RPMI7951 (cell line): ENCODE measurements around the gene KRT76. TPM values are rescaled to one million over a fixed set of nuclear protein-coding genes. Genes with fewer than 3 reads are reported as not detected.

Experiments used
- DNase-seq: peaks from one replicate; pipeline ENCODE4 v3.0.0-alpha.2; 2012; ENCODE audit warnings: low read depth
- total RNA-seq: library from RNA; depleted of rRNA; stranded (reverse); fragments of >200 nt; shearing (Covaris generic); gene quantifications from 2 replicates; pipeline ENCODE4 v1.2.3, GENCODE V29; 2014

The KRT76 gene
- total RNA-seq, 1 experiment from 2014 or later = not detected

DNA sequence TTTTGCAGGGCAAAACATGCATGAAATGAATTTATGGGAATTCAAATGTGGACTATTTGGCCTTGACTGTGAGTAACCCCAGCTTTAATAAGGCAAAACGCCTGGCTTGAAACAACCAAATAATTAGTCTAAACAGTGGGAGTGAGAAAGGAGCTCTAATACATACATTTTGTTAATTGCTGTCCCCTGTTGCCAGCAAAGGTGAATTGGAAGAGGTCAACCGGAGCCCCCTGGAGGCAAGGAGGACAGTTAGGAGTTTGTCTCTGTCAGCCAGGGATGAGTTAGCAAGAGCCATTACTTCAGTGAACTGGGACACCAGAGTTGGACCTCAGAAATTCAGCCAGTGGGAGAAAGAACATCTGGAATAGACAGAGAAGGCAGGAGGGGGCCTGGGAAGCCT, 17.4 kb downstream of the KRT76 start:
- no peak for DNase-seq

DNA sequence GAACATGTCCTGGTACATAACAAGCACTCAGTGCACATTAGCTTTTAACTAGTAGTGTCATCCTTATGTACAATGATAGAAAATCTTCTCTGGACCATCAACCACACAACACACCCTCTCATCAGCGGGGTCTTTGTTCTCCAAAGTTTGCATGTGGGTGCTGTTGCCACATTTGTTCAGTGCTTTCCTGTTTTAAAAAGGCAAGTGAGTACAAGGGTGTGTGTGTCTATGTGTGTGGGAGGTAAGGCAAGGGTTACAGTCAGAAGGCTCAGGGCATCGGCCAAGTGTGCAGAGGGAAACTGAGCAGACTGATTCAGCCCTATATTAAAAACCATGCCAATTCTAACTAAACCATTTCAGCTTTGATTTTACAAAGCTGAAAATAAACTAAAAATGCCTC, 17.9 kb downstream of the KRT76 start:
- DNase-seq = no peak

DNA sequence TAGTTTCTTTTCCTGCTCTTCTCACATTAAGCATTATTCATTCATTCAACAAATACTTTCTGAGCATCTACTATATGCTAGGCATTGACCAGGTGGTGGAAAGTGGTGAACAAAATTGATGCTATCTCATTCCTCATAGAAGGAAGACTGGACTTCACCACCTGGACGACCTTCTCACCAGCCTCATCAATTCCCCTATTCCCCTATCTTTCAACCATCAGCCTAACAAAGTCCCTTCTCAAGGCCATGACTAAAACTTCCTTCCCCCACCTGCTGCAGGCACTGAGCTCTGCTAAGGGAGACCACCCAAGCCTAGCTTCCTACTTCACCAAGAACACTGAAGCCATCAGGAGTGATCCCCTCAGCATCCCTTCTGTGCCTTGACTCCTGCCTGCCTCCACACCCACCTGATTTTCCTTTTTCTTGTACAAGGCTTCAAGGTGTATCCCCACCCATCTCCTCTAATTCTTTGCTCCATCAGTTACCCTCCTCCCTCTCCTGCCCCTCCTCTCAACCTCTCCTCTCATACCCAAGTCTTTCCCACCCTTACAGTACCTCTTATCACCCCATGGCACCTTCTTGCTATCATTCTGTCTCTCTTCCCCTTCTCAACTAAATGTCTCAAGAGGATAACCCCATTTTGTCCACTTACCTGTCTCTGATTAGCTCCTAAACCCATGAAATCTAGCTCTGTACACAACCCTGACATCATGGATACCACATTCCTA, 19.5 kb downstream of the KRT76 start:
- no peak for DNase-seq

DNA sequence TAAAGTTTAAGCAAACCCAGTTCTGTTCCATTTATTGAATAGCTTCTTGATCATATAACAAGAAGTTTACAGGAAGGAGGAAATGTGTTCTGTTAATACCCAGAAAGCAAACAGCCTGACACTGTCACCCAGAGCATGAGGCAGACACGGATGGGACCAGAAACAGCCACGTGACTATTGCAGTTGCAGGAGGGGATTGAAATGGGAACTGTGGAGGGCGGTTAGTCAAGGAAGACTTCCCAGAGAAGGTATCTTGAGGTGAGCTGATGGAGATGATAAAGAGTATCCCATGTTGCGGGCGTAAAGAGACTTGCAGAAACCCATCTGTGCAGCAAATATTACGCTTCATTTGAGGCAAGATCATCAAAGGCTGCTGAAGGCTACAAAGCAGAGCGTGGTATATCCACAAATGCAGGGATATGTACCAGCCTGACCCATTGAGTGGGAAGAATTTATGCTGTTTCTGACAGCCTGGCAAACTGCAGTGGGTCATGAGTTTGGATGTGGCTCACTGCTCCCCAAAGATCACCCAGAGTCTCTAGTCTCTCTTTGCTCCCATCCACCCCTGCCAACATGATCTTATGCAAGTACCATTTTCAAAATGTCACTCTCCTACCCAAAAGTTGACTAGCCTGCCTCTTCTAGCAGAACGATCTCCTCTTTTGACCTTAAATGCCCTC, 20.7 kb downstream of the KRT76 start:
- no peak for DNase-seq

DNA sequence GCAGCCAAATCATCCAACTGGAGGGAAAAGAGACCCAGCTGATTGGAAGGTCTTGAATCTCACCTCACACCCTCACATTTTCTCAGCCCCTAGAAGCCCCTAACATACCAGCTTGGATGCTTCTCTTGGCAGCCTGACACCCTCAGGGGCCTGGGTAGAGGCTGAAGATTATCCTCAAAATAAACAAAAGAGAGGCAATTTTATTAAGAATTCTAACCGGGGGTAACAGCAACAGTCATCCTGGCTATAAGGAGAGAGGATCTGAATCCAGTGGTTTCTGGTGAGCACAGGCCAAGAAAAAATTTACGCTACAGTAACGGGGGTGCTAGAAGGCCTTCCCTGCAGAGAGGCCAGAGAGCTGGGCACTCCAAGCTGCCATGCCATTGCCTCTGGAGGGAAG, 21.6 kb downstream of the KRT76 start:
- no peak for DNase-seq

DNA sequence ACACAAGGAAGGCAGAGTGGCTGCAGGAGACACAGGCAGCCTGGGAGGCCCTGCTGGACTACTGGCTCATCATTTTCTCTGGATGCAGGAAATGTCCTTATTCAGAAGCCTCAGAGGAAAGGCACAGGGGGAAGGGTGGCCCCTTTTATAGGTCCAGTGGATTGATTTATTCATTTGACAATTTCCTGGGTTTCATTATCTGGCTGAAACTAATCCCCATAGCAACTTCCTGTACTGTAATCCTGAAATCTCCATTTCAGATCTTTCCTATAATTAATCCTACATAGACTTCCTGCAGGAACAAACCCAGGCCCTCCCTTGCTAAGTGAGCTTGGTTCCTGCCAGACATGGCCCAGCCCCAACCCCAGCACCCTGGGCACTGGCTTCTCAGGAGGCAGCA, 23.0 kb downstream of the KRT76 start:
- DNase-seq = no peak

DNA sequence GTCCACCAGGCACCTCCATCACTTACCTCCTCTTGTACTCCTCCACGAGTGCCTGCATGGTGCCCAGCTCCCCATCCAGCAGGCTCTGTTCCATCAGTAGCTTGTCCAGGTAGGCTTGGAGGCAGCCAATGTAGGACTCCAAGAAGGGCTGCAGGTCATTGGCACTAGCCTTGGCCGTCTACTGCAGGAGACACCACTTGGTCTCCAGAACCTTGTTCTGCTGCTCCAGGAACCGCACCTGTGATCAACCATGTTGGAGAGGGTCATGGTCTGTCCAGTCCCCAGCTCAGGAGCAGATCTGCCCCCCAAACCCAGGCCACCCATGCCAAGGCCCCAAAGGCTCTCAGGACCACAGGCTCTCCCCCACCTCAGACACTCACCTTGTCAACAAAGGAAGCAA, 23.9 kb downstream of the KRT76 start:
- no peak for DNase-seq

DNA sequence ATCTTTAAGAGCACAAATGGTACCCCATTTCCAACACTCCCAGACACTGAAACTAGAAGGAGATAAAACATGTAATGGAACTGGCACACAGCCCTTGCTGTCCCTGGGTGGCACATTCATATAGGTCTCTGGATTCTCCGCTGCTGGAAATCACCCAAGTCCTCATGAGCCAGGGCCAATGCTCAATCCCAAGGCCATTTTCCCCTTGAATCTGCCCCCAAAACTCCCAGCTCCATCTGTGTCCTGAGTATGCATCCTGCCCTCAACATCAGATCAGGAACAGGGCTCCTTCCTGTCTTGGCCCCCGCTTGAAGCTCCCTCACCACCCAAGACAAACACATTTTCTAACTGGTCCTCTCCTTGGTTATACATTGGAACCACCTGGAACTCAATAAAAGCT, 24.6 kb downstream of the KRT76 start:
- DNase-seq = no peak

DNA sequence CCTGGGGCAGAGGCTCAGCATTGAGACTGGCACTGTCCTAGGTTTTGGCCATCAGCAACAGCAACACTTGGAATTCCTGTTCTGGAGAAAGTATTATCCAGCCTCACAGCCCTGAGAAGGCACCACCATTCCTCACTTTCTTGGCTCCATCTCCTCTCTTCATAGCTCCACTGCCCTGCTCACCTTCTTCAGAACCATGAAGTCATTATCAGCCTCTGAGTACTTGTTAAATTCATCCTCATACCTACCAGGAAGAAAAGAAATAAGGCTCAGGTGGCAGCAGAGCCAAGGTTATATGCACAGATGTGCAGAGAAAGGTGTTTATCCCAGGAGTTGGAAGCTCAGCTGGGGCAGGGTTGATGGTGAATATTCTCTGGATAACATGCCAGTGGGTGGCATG, 25.4 kb downstream of the KRT76 start:
- DNase-seq = no peak

DNA sequence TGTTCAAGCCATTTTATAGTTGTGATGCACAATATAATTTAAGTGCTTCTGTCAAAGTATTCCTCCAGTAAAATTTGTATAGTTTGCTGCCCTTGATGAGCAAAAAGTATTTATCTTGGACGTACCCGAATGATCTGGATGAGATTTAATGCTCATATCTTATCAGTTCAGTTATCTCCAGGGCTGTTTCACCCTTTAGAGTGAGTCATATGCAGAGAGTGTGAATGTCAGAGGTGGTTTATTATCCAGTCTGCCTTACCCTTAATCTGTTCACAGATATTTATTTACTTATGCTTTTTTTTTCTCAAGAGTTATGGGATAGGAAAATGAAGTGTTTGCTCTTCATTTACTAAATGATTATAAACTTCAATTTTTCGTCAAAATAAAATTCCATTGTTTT, 26.6 kb downstream of the KRT76 start:
- peak; percentile 1 for DNase-seq

DNA sequence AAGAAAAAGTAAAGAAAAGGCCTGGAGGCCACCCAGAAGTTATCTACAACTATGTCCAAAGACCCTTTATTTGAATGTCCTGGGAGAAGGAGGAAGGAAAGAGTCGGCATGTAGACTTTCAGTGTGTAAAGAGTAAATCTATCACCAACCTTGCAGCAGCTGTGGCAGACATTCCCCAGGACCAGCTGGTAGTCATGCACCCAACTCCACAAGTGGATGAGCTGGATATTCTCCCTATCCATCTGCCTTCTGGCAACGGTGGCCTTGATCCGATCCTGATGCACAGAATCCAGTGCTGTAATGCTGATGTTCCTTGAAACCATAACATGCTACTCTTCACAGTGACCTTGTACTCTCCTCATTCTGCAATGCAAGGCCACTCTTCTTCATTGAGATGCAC, 27.3 kb downstream of the KRT76 start:
- no peak for DNase-seq

DNA sequence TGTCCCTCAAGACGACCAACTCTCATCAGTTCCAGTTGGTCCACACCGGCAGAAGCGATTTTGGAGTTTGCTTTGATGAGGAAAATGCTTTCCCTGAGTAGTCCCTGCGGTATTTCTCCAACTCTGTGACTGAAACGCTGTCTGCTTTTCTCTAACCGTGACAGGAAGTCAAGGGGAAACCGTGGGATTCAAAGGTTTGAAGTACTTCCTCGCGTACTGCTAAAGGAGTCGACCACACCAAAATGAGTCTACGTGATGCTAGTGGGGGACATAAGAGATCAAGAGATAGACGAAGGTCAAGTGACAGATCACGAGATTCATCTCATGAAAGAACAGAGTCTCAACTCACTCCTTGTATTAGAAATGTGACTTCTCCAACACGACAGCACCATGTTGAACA, 28.6 kb downstream of the KRT76 start:
- DNase-seq = no peak

DNA sequence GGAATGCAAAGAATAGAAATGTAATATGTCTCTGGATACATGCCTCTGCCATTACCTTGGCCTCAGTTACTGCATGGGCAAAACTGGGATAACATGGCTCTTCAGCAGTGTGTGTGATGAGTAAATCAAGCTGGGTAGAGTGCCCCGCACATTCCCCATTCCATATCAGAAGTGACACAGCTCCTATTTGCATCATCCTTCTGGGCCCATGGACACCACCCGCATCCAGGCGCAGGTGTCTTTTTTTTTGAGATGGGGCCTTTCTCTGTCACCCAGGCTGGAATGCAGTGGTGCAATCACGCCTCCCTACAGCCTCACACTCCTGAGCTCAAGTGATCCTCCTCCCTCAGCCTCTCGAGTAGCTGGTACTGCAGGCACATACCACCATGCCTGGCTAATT, 31.6 kb downstream of the KRT76 start:
- no peak for DNase-seq

DNA sequence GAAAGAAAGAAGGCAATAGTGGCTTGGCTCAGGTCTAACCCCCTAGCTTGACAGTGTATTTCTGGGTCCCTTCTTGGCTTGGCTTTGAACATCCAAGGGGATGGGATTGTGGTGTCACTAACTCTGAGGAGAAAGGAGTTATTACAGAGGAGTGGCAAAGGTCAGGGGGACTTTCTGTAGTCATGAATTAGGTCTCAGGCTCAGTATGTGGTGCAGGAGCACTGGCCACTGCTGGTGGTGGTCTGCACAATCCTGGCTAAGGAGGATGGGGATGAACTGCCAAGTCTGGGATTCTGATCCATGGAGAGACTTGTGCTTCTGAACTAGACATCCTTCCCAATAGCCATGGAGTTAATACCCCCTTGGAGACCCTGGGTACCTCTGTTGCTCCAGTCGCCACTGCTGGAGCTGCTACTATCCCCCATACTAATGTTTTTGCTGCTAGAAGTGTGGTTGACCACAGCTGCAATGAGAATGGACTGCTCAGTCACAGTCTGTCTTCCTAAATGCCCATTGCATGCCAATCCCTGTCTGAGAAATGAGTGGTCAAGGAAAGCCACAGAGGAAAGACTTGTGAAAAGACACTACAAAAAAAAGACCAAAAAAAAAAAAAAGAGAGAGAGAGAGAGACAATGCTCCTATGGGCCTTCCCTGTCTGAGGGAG, 32.5 kb downstream of the KRT76 start:
- no peak for DNase-seq

DNA sequence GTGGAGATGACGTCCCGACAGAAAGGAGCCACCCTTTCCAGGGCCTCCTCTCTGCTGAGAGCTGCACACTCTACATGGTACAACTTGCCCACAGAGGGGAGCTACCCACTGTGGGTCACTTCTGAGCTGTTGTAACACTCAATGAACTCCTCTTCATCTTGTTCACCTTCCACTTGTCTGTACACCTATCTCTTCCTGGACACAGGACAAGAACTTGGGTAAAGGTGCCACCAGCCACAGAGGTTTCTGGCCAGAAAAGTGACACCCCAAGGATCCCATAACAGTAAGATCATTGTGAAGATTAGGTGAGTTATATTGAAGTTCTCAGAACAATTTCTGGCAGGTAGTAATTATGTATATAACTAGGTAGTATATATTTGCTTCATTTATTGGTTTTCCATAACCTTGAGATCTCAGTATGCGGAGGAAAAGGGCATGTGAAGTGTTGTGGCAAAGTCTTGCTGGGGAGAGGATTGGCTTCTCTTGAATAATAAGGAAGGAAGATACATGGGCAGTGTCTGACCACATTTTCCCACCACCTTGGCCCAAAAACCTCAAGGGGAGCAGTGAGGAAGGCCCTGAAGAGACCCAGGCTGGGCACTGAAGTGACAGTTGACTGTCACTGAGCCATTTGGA, 34.2 kb downstream of the KRT76 start:
- DNase-seq = no peak

DNA sequence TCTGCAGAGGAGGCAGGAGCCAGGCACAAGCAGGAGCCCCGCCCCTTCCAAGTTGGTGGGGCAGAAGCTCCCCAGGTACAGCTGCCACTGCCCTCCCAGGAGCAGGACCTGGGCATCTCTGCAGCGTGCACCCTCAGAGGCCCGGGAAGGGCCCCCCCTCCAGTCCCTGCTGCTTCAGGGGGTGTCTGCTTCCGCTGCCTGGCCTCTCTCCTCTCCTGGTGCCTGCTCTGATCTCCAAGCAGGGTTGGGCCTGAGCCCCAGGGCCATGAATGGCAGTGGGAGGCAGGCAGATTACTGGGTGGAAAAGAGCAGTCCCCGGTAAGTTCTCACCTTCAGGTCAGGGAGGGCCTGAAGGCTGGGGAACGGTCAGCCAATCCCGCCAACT, 35.0 kb downstream of the KRT76 start:
- no peak for DNase-seq

DNA sequence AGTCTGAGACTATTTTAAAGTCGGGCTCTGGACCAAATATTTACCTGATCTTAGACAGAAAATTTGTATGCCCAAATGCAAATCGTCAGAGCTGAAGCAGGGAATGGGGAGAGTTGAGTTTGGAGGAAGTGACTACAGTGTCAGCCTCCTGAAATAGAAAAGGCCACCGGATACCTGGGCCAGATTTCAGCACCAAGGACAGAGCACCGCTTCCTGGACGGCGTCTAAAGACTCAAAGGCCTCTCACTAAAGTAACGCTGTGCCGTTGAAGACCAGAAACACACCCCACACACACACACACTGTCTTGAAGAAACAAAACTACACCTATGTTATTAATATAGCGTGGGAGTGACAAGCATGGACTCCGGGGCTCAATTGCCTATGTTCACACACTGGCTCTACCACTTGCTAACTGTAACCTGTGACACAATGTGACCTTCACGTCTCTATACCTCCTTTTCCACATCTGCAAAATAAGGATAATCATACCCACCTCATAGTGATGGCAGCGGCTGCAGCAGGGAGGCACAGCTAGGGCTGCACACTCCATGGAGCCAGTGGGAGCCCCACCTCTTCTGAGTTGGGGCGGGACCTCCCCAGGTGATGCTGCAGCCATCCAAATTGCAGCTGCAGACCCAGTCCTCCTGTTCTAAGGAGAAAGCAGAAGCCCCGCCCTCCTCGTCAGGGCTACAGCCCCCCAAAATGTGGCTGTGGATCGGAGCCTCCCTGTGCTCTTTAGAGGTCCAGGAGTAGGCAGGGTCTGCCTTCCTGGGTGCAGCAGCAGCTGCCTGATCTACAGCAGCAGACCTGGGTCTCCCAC, 35.6 kb downstream of the KRT76 start:
- peak; percentile 49 for DNase-seq

DNA sequence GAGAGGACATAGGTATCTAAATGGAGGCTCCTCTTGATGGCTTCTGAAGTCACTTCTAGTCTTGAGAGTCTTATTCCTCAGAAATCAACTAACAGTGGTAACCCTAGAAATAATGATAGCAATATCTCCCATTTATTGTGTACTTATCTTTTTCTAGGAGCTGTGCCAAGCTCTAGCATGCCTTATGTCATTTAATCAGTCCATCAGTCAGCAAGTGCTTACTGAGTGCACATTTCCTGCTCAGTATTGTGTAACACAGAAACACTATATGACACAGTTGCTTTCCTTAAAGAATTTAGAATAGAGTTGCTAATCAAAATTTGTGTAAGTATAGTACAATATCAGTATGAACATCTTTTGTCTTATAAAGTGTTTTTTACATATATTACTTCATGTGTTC, 36.6 kb downstream of the KRT76 start:
- DNase-seq = no peak

DNA sequence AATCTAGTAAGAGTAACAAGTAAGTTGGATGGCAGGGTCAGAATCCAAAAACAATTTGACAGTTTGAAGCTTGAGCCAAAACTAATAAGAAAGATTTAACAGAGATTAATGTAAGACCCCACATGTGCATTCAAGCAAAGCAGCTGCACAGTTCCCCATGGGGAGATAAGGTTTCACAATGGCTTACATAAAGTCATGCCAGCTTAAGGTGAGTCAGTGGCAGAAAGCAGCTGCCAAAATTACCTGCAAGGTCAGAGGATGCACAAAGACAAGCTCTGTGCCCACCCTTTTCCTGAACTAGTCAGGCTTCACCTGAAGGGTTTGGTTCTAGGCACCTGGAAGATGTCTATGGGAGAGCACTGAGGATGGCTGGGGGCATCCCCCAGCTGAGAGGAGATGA, 37.2 kb downstream of the KRT76 start:
- DNase-seq = no peak

DNA sequence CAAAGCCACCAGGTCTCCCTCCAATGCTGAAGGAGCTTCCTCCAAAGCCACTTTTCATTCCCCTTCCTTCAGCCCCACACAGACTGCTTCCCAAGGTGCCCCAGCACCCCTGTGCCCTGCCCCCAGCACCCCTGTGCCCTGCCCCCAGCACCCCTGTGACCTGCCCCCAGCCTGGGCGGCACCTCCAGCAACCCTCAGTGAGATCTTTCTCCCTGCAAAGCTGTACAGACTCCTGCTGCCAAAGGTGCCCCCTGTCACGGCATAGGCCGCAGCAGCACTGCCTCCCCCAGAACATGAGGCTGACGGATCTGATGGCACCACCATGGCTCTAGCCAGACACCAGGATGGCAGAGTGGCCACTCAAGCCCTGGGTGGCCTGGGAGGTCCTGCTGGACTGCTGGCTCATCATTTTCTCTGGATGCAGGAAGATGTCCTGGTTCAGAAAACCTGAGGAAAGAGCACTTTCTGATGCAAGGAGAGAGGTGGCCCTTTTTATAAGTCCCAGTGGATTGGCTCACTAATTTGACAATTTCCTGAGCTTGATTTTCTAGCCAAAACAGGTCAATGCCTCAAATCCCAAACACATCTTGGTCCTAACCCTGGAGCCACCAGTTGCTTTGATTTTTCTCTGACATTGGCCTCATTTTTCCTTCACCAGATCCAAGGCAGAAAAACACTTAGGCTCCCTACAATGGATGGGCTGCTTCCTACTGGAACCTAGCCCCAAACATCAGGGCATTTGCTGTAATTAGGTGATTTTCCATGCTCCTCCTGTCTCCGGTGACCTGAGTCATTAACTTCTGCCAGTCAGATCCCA, 41.1 kb downstream of the KRT76 start:
- no peak for DNase-seq

DNA sequence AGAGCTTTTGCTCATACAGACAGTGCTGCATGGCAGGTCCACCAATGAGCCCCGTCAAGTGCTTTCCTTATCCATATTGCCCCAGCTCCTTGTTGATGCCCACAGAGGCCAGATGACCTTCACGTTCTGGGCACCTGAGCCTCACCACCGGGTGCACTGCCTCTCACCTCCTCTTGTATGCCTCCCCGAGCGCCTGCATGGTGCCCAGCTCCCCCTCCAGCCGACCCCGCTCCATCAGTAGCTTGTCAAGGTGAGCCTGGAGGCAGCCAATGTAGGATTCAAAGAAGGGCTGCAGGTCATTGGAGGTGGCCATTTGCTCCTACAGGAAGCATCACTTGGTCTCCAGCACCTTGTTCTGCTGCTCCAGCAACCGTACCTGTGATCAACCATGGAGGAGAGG, 42.0 kb downstream of the KRT76 start:
- DNase-seq = no peak
